ENCODE results near the gene LTO1.
"Not testable (repeated sequence)": the region's sequence is repeated elsewhere in the genome, so short reads cannot be mapped to it uniquely, and the experiment has no call there.

Gene LTO1

DNA sequence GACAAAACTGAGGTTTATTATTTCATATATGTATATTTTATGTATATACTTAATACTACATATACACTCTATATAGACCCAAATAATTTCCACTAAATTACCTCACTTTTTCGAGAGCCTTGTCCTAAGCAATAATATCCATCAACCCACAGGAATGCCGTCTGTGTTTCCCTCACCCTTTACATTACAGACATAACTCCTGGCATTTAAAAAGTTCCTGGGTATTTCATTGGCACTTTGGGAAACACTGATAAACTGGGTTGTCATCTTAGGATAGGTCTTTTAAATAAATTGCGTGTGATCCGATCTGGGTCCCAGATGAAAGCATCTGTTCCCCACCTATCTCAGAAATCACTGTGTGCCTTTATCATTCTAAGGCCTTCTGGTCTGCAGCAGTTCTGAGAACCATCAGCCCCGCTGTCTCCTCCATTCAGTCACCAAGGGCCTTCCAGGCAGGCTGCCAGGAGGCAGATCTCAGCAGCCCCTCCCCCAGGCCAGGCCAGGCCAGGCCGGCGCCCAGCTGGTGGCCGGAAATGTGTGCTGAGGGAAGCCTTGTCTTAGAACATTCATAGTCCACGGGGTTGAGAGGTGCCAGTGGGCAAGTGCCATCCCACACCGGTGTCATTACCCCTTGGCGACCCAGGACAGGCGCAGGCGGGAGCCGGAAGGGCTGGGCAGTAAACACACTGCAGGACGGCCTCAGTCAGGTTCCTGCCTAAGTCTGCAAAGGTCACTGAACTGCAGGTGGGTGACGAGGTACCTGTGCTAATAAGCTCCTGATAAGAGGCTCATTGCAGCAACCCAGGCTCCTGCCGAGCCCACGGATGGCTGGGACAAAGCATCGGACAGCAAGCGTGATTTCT, 25.4 kb upstream of the LTO1 start:
- peak in 1 of 2 experiments; percentile 7 for DNase-seq (ENCODE audit: low read depth in 2 of 2)

DNA sequence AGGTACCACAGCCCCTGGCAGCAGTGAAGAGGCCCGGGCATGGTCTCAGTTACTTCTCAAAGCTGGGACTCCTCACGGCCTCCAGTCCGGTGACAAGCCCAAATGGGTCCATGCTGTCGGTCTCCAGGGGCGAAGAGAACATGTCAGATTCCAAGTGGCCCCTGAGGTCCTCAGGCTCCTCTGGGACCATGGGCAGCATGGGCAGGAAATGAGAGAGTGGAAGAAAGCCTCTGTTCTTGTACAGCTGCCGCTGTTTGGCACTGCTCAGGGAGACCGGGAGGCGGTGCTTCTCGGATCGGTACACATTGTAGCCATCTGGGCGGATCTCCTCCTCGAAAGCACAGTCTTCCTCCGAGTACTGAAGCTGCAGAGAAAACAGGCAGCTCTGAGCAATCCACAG, 24.1 kb upstream of the LTO1 start:
- no peak for DNase-seq (ENCODE audit: low read depth in 2 of 2)

DNA sequence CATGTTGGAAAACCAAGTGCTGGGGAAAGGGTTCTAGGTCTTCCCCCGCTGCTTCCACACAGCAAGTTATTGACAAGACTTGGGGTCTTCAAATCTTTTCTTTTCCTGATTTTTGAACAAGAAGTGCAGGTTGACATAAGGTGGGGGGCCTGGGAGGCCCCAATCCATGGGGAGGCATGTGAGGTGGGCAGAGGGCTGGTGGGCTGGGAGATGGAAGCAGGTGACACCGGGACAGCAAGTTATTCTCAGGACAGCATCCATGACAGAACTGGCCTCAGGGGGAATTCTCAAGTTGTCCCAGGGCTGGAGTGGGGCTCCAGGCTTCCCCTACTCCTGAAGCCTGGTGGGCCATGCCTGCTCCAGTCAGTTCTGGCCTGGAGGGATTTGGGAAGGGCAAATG, 23.2 kb upstream of the LTO1 start:
- DNase-seq (ENCODE audit: low read depth in 2 of 2): no peak

DNA sequence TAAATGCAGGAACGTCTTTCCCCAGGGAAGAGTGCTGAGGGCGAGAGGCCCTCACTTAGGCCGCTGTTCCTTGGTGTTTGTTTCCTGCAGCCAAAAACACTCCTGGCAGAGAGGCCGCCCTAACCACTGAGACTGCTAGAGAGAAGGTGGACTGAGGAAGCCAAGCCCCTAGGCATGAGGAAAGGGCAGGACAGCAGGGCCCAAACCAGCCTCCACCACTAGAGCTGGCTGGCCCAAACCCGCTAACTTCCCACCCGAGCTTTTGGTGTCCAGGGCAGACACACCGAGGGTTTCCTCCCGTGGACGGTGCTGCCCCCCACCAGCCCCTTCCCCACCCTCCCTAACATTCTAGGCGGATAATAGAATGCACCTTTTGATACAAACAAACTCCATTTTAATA, 22.7 kb upstream of the LTO1 start:
- DNase-seq (ENCODE audit: low read depth in 2 of 2): no peak

DNA sequence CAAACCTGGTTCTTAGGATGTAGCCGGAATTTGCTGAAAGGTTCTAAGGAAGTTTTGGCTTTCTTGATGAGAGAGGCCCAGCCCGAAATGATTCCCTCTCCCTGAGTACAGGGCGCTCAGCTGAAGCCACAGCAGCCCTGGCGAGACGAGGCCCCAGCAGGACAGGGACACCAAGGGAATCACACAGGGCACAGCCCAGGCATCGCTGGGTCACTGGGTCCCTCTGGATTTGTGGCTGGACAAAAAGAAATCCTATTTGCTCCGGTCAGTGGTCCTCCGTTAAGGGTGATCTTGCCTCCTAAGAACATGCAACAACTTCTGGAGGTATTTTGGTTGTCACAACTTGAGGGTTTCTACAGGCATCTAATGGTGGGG, 22.3 kb upstream of the LTO1 start:
- no peak for DNase-seq (ENCODE audit: low read depth in 2 of 2)

DNA sequence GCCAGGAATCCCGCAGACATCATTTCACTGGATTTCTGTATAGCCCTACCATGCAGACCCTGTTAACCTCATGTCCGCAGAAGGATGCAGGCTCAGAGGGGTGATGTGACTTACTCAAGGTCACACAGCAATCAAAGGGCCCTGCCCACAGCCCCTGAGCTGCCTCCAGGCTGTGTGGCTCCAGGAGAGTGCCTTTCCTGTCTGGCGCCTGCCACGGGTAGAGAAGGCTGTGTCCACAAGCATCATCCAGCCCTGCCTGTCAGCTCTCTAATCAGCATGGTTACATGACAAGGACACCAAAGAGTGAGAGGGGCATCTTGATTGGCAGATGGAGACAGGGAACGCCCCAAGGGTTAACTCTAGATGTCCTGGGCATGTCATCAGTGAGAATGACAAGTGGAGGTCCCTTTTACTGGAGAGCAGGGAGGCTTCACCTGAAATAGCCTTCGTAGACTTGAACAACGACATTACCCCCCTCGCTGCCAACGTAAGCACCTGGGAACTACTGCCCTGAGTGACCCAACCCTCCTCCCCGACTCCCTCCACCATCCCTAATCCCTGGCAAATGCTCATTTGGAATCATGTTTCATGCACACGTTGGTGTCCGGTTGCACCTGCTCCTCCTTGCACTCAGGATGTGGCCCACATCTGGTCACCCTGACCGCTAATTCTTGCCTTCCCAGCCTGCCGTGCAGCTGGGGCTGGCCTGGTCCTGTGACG, 21.8 kb upstream of the LTO1 start:
- DNase-seq (ENCODE audit: low read depth in 2 of 2): no peak

DNA sequence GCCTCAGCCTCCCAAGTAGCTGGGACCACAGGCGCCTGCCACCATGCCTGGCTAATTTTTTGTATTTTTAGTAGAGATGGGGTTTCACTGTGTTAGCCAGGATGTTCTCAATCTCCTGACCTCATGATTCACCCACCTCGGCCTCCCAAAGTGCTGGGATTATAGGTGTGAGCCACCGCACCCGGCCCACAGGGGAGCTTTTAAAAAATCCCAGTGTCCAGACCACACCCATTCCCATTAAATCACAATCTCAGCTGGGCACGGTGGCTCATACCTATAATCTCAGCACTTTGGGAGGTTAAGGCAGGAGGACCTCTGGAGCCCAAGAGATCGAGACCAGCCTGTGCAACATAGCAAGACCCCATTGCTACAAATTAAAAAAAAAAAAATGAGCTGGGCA, 20.8 kb upstream of the LTO1 start:
- not testable (repeated sequence) for DNase-seq (ENCODE audit: low read depth in 2 of 2)

DNA sequence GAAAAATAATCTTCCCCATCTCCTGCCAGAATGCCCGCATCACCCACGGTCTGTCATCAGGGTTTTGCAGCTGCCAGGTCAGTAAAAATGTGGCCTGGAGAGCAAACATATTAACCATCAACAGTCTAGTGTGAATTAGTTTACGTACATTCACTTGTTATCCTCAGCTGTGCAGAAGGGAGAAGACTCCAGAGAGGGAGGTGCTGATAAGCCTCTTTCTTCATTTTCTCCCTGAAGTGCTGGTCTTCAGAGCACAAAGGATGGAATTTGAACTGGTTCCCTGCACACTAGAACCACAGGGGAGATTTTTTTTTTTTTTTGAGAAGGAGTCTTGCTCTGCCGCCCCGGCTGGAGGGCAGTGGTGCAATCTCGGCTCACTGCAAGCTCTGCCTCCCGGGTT, 20.4 kb upstream of the LTO1 start:
- DNase-seq (ENCODE audit: low read depth in 2 of 2): no peak

DNA sequence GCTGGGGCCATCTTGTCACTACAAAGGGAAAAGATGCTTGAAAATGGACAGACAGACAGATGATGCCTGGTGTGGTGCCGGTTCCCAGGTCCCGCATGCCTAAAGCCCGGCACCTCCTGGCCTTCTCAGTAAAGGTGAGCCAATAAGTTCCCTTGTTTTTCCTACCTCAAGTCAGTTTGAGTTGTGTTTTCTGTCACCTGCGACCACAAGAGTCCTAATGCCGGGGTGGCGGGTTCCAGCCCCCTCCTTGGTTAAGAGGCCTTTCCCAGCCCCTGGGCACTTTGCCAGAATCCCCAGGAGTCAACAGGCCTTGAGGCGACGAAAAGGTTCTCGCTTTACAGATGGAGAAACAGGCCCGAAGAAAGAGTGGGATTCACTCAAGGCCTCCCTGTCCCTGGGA, 19.6 kb upstream of the LTO1 start:
- DNase-seq (ENCODE audit: low read depth in 2 of 2): no peak

DNA sequence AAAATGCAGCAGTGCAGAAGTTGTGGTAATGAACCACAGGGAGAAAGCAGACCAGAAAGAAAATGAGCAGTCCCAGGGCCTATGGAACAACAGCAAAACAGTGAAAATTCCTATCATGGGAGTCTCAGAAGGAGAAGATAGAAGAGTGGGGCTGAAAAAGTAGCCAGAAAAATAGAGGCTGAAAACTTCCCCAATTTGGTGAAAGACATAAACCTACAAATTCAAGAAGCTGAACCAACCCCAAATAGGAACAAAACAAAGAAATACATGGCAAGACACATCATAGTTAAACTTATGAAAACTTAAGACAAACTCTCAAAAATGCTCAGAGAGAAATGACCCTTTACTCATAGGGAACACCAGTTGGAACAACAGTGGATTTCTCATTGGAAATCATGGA, 17.3 kb upstream of the LTO1 start:
- DNase-seq (ENCODE audit: low read depth in 2 of 2): no peak

DNA sequence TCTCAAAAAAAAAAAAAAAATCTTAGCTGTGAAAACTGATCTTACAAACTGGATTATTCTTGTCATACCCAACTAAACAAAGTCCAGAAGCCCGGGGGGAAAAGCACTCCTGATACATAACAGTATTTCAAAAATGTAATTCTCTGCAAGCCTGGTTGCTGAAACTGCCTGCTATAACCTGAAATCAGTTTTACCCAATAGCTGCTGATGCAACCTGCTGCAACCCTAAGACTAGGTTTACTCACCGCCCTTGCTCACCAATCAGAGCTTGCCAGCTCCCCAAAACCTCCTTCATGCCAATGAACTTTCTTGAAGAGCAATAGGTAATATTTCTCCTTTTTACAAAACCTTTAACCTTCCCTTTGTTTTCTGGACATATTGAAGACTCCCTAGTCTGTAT, 16.3 kb upstream of the LTO1 start:
- DNase-seq (ENCODE audit: low read depth in 2 of 2): no peak

DNA sequence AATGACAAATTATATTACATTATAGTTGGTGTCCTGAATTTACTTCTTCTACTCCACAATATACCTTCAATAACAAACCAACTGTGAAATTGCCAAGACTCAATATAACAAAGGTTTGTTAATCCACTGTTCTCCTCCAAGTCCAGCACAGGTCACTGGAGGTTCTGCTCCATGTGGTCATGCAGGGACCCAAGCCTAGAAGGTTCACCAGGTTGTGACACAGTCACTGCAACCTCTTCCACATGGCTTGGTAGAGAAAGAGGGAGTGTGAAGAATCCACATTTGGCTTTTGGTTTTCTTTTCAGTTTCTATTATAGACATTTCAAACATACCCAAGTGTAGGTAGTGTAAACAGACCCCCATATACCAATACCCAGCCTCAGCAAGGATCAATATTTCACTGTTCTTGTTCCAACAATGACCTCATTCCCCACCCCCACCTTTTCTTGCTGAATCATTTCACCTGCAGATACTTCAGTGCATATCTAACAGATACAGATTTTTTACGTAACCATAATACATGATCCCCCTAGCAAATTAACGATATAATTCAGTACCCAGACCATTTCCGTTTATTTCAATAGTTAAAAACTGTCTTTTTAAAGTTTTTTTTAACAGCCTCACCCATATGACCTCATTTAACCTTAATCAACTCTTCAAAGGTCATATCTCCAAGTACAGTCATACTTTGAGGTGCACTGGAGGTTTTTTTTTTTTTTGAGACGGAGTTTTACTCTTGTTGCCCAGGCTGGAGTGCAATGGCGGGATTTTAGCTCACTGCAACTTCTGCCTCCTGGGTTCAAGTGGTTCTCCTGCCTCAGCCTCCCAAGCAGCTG, 14.5 kb upstream of the LTO1 start:
- no peak for DNase-seq (ENCODE audit: low read depth in 2 of 2)

DNA sequence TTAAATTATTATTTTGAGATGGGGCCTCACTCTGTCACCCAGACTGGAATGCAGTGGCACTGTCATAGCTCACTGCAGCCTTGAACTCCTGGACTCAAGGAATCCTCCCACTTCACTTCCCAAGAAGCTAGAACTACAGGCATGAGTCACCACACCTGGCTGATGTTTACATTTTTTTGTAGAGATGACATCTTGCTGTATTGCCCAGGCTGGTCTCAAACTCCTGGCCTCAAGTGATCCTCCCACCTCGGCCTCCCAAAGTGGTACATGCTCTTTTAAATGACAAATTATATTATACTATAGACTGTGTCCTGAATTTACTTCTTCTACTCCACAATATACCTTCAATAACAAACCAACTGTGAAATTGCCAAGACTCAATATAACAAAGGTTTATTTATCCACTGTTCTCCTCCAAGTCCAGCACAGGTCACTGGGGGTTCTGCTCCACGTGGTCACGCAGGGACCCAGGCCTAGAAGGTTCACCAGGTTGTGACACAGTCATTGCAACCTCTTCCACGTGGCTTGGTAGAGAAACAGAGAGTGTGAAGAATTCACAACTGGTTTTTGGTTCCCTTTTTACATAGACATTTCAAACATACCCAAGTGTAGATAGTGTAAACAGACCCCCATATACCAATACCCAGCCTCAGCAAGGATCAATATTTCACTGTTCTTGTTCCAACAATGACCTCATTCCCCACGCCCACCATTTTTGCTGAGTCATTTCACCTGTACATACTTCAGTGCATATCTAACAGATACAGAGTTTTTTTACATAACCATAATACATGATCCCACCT, 13.0 kb upstream of the LTO1 start:
- not testable (repeated sequence) for DNase-seq (ENCODE audit: low read depth in 2 of 2)

DNA sequence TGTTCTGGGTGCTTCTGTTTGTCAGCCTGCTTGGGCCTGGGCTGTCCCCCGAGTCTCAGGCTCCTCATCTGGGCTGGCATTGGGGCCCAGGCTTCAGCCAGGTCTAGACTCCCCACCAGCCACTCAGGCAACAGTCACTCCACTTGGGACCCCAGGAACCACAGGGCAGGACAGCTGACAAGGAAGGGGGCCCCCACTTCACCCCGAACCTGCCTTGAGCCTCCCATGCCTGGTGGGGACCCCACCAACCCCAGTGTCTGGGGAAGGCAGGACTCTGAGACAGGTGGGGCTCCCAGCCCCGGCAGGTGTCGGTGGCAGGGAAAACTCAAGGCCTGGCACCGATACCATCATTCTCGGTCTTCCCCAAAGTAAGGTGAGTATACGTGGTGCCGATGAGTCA, 11.7 kb upstream of the LTO1 start:
- DNase-seq (ENCODE audit: low read depth in 2 of 2): no peak

DNA sequence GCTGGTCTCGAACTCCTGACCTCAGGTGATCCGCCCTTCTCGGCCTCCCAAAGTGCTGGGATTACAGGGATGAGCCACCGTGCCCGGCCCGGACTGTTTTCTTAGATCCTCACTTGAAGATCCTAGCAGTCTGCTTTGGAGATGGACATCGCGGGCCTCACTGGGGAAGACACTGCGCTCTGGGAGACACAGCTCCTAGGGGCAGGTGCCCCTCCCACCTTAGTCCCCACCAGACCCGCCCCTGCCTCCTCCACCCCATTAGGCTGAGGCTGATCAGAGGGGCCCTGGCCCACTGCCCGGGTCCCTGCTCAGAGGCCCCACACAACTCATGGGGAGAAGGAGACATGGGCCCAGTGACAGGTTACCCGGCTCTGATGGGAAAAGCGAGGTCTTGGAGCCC, 11.3 kb upstream of the LTO1 start:
- no peak for DNase-seq (ENCODE audit: low read depth in 2 of 2)

DNA sequence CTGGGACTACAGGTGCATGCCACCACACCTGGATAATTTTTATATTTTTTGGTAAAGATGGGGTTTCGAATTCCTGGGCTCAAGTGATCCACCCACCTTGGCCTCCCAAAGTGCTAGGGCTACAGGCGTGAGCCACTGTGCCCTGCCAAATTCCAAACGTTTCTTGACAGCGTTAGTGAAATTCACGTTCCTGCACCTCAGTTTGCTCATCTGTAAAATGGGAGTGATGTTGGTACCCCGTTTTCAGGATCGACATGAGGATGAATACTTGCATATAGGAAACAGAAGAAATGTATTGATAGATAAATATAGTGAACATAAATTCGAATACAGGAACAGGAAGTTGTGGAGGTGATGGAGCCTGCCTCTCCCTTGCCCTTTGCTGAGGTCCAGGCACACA, 10.2 kb upstream of the LTO1 start:
- no peak for DNase-seq (ENCODE audit: low read depth in 2 of 2)

DNA sequence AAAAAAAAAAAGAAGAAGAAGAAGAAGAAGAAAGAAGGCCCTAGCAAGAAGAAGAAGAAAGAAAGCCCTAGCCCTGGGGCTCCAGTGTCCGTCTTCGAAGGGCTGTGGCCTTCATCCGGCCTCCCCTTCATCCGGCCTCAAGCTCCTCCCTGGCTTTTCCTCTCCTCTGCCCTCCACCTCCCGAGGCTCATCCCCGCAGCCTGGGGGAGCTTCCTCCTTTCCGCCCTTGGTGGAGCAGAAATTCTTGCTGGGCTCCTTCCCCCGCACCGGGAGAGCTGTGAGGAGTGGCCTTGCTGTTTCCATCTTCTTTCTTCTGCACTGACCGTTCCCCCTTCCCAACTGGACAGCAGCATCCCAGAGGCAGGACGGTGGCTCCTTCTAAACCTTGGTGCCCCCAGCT, 9.5 kb upstream of the LTO1 start:
- no peak for DNase-seq (ENCODE audit: low read depth in 2 of 2)

DNA sequence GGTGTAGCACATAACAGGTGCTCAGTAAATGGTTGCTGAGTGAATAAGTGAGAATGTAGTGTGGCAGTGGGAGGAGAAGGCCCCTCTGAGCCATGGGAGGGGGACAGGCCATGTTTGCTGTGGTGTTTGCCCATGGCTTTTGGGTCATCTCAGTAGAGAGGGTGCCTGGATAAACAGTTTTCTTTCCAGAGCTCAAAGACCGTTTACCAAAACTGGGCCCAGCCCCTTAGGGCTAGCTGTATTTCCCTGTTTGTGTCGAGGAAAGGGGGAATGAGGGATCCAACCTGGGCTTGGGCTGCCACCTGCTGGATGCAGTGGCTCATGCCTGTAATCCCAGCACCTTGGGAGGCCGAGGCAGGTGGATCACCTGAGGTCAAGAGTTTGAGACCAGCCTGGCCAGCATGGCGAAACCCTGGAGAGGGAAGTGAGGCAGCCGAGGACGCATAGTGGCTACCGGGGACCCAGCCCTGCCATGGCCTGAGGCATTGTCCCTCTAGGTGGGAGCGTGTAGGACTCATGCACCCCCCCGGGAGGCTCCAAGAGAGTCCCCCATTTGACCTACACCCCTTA, 8.7 kb upstream of the LTO1 start:
- DNase-seq (ENCODE audit: low read depth in 2 of 2): no peak

DNA sequence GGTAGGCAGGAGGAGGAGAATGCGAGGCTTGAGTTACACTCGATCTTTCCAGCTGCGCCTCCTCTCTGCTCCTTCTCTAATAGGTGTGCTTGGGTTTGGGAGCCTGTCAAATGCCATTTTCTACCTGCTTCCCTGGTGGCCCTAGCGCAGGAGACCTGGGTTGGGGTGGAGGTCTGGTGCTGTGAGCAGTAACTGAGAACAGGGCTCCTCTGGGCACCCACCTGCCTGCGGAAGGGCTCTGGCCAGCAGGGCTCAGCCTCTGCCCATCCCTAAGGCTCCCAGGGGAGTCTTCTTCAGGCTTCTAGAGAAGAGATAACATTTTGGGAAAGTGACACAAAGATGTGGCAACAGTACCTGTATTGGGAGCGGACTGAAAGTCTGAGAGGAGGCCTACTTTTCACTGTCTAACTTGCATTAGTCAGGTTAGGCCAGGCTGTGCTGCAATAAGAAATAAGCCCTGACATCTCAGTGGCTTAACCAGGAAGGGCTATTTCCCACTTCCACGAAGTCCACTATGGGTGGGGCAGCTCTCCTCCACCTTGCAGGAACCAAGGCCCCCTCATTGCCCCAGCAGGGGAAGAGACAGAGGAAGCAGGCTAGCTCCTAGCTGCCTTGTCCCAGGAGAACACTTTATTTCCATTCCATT, 7.7 kb upstream of the LTO1 start:
- DNase-seq (ENCODE audit: low read depth in 2 of 2): no peak

DNA sequence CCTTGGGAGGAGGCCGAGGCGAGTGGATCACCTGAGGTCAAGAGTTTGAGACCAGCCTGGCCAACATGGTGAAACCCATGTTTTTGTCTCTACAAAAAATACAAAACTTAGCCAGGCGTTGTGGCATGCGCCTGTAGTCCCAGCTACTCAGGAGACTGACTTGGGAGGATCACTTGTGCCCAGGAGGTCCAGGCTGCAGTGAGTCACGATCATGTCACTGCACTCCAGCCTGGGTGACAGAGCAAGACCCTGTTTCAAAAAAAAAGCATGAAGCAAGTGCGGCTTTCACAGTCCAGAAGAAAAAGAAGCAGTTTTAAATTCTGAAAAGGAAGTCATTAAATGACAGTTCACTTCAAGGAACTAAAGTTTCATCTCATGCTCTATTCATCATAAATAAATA, 7.1 kb upstream of the LTO1 start:
- no peak for DNase-seq (ENCODE audit: low read depth in 2 of 2)

DNA sequence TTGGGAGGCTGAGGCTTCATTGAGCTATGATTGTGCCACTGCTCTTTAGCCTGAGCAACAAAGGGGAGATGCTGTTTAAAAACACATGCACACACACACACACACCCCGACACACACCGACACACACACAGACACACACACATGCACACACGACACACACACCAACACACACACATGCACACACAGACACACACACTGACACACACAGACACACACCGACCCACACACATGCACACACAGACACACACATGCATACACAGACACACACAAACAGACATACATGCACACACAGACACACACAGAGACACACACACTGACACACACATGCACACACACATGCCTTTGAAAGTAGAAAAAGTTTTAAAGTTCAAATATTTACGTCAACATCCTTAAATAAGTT, 5.5 kb upstream of the LTO1 start:
- DNase-seq (ENCODE audit: low read depth in 2 of 2): no peak

Data from fibroblast of skin of left biceps (primary cell).